HG03558 (cell line): ENCODE measurements around the gene PTPN23.
"Not testable (repeated sequence)": the region's sequence is repeated elsewhere in the genome, so short reads cannot be mapped to it uniquely, and the experiment has no call there.

Experiments
- ATAC-seq: cut with Tn5 transposase; IDR thresholded peaks from one replicate; pipeline ENCODE4 v1.9.1; 2021; ENCODE audit warnings: moderate number of reproducible peaks; ENCODE audit not compliant: unreplicated experiment; ENCODE audit errors: extremely low read depth

The PTPN23 gene, protein sequence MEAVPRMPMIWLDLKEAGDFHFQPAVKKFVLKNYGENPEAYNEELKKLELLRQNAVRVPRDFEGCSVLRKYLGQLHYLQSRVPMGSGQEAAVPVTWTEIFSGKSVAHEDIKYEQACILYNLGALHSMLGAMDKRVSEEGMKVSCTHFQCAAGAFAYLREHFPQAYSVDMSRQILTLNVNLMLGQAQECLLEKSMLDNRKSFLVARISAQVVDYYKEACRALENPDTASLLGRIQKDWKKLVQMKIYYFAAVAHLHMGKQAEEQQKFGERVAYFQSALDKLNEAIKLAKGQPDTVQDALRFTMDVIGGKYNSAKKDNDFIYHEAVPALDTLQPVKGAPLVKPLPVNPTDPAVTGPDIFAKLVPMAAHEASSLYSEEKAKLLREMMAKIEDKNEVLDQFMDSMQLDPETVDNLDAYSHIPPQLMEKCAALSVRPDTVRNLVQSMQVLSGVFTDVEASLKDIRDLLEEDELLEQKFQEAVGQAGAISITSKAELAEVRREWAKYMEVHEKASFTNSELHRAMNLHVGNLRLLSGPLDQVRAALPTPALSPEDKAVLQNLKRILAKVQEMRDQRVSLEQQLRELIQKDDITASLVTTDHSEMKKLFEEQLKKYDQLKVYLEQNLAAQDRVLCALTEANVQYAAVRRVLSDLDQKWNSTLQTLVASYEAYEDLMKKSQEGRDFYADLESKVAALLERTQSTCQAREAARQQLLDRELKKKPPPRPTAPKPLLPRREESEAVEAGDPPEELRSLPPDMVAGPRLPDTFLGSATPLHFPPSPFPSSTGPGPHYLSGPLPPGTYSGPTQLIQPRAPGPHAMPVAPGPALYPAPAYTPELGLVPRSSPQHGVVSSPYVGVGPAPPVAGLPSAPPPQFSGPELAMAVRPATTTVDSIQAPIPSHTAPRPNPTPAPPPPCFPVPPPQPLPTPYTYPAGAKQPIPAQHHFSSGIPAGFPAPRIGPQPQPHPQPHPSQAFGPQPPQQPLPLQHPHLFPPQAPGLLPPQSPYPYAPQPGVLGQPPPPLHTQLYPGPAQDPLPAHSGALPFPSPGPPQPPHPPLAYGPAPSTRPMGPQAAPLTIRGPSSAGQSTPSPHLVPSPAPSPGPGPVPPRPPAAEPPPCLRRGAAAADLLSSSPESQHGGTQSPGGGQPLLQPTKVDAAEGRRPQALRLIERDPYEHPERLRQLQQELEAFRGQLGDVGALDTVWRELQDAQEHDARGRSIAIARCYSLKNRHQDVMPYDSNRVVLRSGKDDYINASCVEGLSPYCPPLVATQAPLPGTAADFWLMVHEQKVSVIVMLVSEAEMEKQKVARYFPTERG (N-terminal part only)

DNA sequence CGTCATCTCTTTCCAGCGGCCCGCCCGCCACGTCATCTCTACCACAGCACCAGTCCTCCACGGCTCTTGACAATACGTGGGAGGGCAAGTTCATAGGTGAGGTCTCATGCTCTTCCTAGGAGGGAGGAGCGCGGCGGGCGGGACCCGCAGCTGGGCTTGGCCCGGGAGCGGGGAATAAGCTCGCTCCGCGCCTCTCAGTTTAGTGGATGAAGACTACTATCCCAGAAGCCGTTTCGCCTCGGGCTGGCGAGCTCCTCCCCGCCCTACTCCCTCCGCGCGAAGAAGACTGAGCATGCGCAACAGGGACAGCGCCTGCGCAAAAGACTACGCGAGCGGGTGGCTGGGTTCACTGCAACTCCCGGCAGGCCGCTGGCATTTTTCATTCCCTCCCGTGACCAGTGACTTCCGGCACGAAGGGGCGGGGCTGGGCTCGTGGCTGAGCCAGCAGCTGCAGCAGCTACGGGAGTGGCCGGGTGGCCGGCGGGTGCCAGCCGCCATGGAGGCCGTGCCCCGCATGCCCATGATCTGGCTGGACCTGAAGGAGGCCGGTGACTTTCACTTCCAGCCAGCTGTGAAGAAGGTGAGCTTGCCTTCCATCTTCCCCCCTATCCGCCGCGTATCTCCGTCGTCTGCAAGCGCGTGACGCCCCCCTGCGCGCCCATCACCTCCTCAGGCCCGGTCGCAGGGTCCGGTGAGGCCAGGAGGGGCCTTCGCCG is at the start of gene PTPN23:
TSS of gene PTPN23 (plus strand) at position 421 of the 716 bp plus-strand sequence. CDS start at position 497, 76 bp downstream.
- ATAC-seq = peak; percentile 51

DNA sequence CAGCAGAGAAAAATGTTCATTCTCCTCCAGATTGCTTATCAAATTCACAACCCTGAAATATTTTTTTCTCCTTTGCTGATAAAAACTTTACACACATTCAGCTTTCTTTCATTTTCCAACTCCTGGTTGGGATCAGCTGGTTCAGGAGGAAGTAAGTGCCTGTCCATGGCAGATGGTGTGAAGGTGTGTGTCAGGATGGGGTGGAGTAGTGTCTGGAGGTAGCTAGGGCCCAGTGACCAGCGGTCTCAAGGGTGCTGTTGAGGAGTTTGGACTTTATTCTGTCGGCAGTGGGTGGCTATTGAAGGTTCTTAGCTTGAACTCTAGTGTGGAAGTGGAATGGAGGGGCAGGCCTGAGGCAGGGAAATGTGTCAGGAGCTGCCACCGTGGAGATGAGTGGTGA is 46.9 kb upstream of the PTPN23 start:
- no peak for ATAC-seq

DNA sequence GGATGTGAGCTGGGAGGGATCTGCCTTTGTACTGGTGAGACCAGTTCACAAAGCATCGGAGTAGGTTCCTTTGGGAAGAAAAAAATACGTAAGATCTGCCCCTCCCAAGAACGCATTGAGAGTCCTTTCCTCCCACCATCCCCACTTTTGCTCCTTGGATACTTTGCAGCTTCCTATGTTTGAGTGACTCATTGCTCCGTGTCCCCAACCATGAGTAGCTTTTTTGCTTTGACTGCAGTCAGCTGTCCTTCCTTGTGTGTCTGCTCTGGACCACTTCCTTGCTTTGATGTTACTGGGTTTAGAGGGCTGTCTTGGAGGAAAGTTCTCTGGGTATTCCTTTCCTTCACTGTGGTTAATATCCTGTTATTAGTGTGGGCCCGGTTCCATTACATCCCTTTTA is 43.2 kb upstream of the PTPN23 start:
- no peak for ATAC-seq

GRCh38 chr3:47339951-47340350 is 40.9 kb upstream of the PTPN23 start:
- no peak for ATAC-seq

DNA sequence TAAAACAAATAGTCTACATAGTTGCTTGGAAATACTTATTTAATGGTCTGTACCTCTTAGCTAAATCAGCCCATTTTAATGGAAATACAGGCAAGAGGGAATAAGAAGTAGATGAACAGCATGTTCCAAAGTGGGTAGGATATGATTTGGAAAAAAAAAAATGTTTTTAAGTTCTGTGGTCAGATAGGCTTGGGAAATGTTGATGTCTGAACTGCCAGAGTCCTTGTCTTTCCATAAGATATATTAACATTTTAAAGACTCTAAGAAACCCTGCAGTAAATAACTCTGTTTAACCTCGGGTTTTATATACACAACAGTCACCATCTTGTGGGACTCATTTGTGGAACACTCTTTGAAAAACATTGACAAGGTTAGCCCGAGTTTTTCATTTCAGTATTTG is 40.0 kb upstream of the PTPN23 start:
- ATAC-seq = no peak

DNA sequence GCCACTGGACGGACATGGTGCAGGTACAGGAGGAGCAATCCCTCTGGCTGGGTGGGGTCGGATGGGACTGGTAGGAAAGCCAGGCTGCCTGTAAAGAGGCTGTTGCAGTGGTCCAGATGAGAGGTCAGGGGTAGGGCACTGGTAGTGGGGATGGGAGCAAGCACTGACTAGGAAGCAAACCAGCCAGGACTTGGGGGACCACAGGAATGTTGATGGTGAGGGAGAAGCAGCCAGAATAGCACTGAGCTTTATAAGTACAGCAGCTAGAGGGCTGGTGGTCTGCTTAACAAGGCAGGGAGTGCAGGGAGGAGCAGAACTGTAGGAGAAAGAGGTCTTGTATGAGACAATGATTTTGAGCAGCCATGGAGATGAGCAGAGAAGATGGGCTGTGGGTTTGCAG is 38.7 kb upstream of the PTPN23 start:
- no peak for ATAC-seq

DNA sequence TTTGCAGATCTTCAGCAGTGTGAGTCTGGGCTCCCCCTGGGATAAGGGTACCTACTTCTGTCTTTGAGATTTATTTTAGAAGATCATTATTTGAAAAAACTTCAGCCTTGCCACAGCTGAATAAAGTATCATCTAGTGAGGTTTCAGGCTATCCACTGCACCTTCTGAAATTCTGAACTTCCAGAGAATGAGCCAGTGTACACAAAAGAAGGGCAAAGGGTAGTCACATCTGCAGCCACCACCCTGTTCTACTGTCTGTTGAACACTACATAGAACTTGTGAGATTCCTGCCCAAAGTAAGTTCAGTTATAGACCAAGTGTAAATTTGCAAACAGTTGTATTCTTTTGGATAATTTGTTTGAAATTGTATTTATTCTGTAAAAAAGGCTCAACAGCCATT is 38.0 kb upstream of the PTPN23 start:
- no peak for ATAC-seq

GRCh38 chr3:47343471-47343971 is 37.3 kb upstream of the PTPN23 start:
- no peak for ATAC-seq

DNA sequence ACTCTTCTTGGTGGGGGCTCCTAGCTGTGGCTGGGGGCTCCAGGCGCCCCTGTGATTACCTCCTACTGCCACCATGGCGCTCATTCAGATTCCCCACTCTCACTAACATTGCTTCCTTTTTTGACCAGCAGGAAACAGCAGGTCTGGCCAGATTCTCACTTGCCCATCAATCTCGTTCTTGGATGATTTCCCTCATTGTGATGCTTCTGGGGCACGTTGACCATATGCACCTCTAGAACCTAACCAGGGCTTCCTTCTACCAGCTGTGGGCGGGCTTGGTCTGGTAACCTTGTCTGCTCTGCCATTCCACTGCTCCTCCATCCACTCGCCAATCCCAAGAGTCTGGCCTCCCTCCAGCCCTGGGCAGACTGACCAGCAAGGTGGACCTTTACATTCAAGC is 35.9 kb upstream of the PTPN23 start:
- no peak for ATAC-seq

- ATAC-seq = no peak
These were observed 33.5 kb upstream of the PTPN23 start for GRCh38 chr3:47347217-47347801.

DNA sequence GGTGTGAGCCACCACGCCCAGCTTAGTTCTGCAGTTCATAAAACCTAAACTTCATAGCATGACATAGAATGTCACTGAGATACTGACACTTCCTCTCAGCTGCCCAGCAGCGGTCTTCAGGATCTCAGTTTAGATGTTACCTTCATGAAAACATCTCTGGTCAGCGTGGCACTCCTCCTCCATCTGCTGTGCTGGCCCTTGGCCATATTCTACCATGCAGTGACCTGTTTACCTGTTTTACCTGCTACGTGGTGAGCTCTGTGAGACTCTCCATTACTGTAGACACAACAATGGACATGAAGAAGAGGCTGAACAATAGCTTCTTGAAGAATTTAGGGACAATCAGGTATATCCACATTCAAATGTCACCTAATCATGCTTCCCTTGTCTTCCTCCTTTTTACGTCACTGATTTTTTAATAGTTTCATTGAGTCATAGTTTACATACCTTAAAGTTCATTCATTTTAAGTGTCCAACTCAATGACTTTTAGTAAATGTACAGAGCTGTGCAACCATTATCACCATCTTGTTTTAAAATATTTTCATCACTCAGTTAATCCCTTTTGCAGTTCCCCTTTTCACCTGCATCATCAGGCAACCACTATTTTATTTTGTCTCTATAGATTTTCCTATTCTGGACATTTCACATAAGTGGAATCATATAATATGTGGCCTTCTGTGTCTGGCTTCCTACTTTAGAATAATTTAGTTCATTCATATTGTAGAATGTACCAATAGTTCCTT is 32.2 kb upstream of the PTPN23 start:
- ATAC-seq = no peak

GRCh38 chr3:47355010-47355409 is 25.8 kb upstream of the PTPN23 start:
- no peak for ATAC-seq

GRCh38 chr3:47356201-47356600 is 24.6 kb upstream of the PTPN23 start:
- ATAC-seq = no peak

- no peak for ATAC-seq
These were observed 21.5 kb upstream of the PTPN23 start for GRCh38 chr3:47359323-47359722.

DNA sequence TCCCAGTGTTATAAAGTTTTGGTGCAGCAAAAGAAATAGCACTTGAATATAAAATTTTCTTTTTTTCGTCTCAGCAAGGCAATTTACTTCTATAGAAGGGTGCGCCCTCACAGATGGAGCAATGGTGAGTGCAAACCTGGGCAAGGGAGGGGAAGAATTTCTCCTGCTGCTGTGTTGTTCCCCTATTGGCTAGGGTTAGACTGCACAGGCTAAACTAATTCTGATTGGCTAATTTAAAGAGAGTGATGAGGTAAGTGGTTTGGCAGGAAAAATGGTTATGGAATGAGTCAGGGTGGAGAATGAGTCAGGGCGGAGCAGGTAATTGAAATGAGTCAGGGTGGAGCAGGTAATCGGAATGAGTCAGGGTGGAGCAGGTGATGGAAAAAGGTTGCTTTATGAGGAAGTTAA is 20.7 kb upstream of the PTPN23 start:
- ATAC-seq = not testable (repeated sequence)

DNA sequence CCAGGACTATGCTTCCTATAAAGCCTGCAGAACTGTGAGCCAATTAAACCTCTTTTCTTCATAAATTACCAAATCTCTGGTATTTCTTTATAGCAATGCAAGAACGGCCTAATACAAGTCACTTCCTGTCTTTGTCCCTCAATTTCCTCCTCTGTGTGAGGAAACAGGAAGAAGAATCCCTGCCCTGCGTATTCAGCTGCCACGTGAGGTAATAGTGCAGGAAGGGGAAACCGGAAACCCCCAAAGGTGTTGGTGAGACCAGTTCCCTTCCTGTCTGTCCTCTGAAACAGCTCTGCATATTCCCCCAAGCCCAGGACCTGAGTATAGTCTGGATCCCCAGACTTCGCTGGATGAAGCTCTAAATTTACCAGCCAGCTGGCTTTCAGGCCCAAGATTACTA is 18.1 kb upstream of the PTPN23 start:
- ATAC-seq = no peak

- no peak for ATAC-seq
These were observed 15.3 kb upstream of the PTPN23 start for GRCh38 chr3:47365213-47366153.

- ATAC-seq = no peak
These were observed 14.0 kb upstream of the PTPN23 start for GRCh38 chr3:47366833-47367232.
